ENCODE results near the gene PCCA. TPM values are rescaled to one million over a fixed set of nuclear protein-coding genes. Genes with fewer than 3 reads are reported as not detected.

Gene PCCA
- polyA plus RNA-seq, 12 donors = 24.3 to 41.6 (median 32.7) TPM; not detected in 1

GRCh38 chr13:100506154-100506553 is 417.3 kb downstream of the PCCA start:
- no peak for DNase-seq

GRCh38 chr13:100506600-100507422 is 417.9 kb downstream of the PCCA start:
- DNase-seq = no peak

DNA sequence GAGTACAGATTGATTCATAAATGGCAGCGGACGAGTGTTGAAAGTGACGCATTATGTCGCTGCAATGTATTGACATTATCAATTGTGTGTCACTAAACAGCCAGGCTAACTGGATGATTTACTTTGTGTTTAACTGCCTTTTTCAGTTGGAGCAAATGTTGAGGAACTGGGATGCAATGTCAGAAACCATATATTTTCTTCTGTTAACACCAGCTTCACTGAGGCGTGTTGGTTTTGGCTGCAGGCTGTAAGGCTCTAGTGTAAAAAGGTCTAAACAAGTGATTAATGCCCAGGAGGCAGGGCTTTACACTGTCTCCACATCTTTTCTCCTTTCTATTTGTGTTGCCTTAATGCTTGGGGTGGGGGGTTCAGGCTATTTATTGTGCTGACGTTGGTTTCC is 419.6 kb downstream of the PCCA start:
- DNase-seq = no peak

- no peak for DNase-seq
These were observed 420.1 kb downstream of the PCCA start for GRCh38 chr13:100508996-100509395.

GRCh38 chr13:100510208-100510957 is 421.5 kb downstream of the PCCA start:
- DNase-seq = no peak

DNA sequence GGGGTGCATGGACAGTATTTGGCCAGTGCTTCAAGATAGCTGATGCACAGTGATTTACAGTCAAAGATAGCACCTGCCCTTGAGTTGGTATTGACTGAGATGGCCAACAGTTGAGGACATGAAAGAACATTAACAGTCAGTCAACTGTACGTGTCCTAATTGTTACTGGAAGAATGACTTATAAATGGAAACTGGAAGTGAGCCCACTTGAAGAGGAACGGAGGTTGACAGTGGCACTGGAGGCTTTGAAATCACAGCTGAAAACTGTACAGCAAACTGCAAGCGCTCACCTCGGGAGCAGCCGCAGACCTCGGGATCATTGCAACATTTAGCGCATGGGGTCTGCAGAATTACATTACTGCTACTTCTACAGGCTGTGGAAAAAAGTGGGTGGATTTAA is 422.6 kb downstream of the PCCA start:
- DNase-seq = no peak

DNA sequence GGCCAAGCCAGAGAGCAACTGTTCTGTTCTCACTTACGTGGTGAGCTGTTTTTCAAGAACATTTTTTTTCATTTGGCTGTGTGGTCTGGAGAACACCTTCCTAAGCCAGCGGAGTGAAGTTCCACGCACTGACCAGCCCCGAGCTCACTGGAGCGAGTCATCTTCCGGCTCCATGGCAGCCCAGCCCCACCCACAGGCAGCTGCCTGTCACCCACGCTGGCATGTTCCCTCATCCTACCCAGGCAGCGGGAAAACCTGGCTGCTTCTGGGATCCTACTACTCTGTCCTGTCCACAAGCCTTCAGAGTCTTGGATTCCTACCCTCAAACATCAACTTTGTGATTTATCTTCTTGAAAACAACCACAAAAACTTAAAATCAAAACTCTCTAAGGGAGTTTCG is 423.5 kb downstream of the PCCA start:
- no peak for DNase-seq

DNA sequence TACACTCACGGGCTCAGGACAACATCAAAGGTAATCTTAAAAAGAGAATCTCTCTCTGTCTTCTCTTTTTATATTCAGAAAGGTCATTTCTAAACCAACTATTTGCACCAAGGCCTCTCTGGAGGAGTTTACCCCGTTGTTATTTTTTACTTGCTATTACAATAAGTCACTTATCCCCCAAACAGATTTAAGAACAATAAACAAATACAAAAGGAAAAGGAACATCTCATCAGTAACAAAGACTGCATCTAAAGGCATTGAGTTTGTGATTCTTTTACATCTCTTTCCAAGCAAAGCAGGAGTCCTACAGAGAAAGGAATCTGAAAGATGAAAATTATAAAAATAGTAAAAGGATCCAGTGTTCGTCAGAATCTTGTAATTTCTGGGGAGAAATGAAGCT is 424.3 kb downstream of the PCCA start:
- no peak for DNase-seq

DNA sequence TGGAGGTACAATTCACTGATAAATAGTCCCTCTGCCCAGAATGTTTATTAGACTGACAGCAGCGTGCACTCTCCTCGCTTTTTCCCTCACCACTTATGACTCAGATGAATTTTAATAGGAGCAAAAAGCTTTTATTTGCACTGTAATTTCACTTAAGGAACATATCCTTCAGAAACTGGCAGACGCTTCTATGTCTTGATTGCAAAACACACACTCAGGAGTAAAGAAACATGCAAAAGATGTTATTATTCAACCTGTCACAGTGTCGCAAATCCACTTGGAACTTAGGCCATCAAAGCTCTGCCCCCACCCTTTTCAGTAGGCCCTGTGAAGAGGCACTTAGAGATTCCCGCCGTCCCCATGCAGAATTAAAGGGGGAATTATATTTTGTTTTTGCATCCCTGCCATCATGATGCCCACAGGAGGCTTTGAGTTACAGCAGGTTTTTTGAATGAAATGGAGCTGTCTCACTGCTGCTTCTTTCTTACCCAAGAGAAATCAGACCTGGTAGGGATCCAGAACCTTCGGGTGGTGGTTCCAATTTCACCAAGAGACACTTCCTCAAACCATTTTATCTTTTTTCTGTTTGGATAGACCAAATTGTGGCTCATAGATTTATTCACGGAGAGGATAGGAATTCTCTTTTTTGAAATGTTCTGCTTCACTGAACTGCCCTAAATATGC is 425.2 kb downstream of the PCCA start:
- DNase-seq = no peak

DNA sequence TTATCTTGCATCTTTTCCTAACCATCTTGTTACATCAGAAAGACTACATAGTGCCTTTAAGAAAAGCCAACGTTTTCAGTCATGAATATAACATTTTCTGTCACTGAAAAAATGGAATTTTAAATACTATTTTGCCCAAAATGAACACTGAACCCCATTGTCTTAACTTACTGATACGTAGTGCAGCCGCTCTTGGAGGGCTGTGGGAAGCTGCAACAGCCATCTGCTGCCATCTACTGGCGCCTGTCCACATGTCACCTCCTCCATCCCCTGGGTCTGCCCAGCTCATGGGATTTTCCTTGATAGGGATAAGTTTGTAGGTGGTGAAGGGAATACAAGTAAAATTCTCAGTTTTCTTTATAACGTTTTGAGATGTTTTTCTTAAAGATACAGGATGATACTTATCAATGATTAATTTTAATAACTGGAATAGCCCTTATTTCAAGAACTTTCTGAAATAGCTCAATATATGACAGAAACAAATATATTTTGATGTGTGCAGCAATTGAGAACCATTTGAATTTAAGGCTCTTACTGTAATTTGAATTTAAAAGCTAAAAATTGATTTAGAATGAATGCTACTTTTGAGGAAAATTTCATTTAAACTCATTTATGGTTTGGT is 426.0 kb downstream of the PCCA start:
- peak; percentile 71 for DNase-seq

- DNase-seq = no peak
These were observed 426.5 kb downstream of the PCCA start for GRCh38 chr13:100515410-100515800.

- no peak for DNase-seq
These were observed 428.2 kb downstream of the PCCA start for GRCh38 chr13:100517135-100517534.

GRCh38 chr13:100517728-100518127 is 428.8 kb downstream of the PCCA start:
- DNase-seq = no peak

GRCh38 chr13:100518394-100519062 is 429.6 kb downstream of the PCCA start:
- DNase-seq = no peak

DNA sequence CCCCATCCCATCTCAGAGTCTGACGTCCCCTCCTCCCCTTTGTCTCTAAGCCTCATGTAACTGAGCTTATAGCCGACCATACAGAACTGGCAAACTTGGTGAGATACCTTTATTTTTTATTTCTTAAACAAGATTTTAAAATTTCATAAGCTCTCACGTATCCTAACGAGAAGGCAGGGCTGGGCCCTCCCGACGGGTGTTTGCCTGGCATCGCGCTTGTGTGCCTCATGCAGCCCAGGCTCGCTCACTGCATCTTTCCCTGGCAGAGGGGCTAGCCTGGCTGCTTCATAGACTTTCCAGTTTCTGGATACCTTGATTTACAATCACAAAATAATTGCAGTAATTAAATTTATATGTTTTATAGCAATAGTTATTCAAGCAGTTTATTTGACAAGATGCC is 430.7 kb downstream of the PCCA start:
- no peak for DNase-seq

DNA sequence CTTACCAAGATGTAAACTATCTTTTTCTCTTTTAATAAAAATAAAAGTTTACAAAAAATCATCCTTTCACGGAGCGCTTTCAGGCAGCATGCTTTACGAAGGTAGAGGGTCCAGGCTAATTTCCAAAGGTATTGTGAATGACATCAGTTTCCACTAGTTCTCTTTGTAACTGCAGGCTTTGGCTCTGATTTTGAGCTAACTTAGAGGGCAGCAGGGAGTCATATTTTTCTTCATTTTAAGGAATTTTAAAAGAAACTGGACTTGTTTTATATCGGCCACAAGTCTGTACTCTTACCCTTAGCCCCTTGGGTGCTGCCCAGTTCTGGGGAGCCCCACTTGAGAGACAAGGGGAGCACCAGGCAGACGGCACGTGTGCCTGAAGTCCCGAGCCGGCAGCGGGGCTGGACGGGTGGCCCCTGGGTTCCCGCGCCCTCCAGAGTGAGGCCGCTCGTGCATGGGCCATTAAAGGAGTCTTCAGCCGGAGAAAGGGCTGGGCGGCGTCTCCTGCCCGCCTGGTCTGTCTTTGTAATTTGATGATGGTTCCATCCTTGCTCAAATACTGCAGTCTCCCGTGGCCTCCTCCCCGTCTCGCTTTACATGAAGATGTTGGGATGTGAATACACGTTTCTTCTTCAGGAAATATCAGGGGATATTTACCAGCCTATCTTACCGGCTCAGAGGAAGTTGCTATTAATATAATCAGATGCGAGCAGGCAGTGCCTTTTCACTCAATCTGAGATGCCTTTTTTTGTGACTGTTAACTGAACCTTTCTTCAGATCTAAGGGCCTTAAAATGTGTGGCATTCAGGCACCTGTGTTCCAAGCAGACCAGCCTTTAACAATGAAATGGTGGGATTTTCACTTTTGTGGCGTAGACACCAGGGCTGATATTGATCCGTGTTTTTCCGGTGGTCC is 432.3 kb downstream of the PCCA start:
- no peak for DNase-seq

DNA sequence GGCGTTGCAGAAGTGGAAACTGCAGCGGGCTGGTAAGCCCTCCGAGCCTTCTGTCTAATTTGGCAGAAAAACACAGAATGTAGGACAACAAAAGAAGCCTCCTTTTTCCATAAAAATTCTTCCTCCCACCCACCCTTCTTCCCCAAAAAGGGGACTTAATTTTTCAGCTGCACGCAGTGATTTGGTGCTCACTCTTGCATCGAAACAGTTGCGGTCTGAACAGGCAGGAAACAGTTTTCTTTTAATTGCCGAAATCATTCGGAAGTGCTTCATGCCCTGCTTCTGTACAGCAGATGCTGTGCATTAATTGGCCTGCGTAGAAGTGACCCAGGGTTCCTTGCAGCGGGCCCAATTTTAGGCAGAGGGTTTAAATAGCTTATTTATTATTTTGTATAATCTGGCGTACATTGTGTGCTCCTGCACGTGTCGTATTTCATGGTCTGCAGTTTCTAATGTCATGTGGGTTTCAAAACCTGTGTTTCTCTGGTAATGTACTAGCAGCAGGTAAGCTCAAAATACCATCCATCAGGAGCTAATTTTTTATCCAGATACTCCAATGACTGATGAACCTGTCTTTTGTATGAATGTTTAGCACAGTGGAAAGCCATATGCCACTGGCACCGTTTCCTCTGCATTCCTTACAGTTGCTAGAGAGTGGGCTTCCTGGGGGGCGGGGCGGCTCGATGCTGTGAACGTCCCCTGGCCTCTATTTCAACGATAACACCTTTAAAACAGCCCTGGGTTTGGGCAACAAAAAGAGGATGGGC is 433.1 kb downstream of the PCCA start:
- DNase-seq = no peak

DNA sequence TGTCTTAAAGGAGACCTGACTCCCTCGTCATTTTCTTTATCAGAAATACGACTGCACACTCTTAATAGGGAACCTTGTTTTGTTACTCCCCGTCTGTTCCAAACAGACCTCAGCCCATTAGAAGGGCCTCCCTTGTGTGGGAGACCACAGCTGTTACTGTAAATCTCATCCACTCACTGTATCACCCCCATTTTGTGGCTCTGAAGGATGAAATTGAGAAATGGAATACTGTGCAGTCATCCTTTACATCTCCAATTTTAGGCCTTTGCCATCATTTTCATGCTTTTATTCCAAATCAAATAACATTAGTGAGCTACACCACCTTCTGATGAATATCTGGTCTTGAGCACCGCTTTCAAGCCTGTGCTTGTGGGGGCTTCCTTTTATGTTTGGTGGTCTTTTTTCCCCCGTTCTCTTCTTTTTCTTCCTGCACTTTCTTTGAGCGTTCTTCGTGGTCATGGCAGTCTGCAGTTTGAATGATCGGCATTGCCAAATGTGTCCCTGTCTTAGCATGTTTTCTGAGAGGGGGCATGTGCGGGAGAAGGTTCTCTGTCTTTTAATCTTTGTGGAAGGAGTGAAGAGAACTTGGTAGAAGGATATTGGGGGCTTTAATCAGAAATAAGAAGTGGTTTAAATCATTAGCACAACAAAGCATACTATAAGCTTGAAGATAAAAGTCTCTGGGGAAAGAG is 433.9 kb downstream of the PCCA start:
- DNase-seq = no peak

GRCh38 chr13:100523411-100523810 is 434.5 kb downstream of the PCCA start:
- DNase-seq = no peak
